HG03571 (cell line): ENCODE measurements around the gene TPSAB1.
"Not testable (repeated sequence)": the region's sequence is repeated elsewhere in the genome, so short reads cannot be mapped to it uniquely, and the experiment has no call there.

Source experiments
- ATAC-seq: cut with Tn5 transposase; IDR thresholded peaks from one replicate; pipeline ENCODE4 v1.9.1; 2021; ENCODE audit not compliant: unreplicated experiment

Gene TPSAB1

DNA sequence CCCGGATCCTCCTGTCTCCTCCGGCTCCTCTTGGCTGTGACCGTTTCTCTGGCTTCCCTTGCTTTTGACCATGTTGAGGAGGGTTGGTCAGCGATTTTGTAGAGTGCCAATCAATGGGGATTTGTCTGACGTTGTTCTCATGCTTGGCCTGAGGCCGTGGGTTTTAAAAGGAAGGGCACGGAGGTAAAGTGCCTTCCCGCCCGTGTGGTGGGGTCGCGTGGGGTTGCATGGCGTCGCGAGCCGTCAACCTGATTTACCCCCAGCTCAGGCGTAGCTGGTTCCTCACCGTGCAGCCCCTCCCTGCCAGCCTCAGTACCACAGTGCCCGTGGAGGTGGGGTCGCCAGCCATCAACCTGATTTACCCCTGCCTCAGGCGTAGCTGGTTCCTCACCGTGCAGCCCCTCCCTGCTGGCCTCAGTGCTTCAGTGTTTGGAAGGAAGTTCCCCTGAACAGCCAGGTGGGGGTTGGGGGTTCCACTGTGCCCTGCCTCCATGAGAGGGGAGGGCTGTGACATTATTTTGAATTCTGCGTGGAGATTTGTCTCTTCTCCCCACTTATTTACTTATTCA, 5.0 kb downstream of the TPSAB1 start:
- ATAC-seq: no peak

DNA sequence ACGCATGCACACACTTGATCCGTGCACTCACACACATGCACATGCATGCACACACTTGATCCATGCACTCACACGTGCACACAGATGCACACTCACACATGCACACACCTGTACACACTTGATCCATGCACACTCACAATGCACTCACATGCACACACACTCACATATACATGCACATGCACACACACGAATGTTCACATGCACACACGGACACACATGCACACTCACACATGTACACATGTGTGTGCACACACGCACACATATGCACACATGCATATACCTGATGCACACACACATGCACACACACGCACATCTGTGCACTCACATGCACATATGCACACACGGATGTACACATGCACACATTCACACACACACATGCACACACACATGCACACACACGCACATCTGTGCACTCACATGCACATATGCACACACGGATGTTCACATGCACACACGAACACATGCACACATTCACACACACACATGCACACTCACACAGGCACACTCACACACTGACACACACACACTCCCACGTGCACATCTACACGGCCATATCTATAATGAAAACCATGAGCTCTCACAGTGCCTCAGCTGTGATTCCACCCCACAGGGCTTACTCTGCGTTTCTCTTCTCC, 7.5 kb downstream of the TPSAB1 start:
- ATAC-seq: not testable (repeated sequence)

DNA sequence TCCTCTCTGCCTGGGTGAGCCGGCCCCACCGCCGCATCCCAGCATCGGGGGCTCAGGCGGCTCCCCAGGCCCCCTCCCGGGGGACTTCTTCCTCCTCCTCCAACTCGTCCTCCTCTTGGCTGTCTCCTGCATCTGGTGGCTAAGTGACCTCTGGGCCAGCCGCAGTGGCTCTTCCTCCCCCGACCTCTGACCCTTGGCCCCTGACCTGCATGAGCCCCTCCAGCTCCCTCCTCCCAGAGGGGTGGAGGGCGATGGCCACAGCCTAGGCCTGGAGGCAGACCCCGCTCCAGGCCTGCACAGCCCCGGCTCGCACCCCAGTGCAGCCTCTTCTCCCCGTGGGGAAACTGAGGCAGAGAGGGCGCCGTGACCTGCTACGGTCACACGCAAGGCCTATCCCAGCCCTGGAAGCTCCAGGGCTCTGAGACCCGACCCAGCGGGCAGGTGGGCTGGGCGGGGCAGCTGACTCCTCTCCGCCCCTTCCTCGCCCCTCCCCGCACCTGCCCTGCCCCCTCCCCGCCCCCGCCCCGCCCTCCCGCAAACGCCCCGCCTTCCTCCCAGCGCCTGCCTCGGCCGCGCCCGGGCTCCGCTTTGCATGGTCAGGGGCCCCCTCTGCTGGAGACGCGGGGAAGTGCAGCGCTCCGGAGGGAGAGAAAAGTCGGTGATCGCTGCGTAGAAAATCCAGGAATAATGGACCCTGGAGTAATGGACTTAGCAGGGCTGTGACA, 8.7 kb downstream of the TPSAB1 start:
- ATAC-seq: not testable (repeated sequence)

DNA sequence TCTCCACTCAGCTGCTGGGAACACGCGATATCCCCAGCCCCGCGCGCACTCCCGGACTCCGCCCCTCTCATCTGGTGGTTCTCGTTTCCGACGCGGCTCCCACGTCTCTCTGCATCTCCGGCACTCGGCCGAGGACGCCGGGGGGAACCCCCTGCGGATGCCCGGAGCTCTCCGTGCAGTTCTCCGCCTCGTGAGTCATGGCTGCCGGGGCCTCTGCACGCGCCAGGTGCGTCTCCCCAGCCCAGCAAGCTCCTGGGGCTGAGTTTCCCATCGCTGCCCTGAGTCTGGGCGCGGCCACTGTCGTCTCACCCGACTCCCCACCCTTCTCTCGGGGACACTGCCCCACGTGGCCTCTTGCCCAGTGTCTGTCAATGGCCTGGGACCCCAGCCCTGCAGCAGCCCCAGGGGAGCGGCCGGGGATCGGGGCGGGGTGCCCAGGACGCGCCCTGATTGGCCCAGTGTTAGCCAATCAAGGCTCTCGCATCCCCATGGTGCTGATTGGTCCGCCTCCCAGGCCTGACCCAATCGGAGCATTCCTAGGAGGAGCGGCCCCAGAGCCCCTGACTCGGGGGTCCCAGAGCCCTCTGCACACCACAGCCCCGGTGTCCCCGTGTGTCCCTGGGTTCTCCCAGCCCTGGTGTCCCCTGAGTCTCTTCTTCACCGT, 13.3 kb downstream of the TPSAB1 start:
- not testable (repeated sequence) for ATAC-seq

DNA sequence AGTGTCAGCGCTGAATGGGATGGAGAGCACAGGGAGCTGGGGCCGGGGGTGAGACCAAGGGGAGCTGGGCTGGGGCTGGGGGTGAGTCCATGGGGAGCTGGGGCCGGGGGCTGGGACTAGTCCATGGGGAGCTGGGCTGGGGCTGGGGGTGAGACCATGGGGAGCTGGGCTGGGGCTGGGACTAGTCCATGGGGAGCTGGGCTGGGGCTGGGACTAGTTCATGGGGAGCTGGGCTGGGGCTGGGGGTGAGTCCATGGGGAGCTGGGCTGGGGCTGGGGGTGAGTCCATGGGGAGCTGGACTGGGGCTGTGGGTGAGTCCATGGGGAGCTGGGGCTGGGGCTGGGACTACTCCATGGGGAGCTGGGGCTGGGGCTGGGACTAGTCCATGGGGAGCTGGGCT, 14.3 kb downstream of the TPSAB1 start:
- not testable (repeated sequence) for ATAC-seq

DNA sequence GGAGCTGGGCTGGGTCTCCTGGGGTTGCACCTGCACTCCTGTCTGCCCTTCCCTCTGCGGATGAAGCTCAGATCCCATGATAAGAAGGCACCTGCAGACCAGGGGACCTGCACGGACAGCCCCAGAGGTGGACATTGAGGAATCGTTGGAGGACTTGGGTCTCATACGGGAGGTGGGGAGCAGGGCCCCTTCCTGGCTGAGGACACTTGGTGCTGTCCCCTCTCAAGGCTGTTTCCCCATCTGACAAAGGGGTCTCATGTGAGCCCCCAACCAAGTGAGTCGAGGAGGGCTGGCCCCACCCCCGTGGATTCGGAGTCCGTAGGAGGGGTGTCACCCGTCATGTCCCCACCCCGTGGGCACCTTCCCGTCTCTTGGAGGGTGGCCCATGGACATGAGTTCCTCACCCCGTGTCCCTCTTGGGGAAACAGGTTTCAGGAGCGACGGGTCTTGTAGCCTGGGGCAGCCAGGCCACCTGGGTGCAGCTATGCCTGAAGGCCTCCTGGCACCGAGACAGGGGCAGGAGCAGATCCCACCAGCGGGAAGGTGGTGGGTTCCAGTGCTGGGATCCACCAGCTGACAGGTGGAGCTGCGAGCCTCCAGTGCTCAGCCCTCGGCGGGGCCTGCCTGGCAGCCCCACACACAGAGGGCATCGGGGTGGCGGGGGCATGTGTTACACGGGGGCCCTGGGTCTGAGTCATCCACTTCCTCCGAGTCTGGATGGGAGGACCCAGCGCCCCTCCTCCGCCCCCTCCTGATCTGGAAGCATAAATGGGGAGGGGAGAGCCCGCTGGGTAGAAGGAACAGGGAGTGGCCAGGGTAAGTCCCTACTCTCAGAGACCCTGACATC, 15.0 kb downstream of the TPSAB1 start, which contains the start of gene TPSD1:
Gene TPSD1 (plus strand): TSS at position 794 of the 847 bp plus-strand sequence. CDS start 212 bp downstream, outside the sequence.
- ATAC-seq: not testable (repeated sequence)

DNA sequence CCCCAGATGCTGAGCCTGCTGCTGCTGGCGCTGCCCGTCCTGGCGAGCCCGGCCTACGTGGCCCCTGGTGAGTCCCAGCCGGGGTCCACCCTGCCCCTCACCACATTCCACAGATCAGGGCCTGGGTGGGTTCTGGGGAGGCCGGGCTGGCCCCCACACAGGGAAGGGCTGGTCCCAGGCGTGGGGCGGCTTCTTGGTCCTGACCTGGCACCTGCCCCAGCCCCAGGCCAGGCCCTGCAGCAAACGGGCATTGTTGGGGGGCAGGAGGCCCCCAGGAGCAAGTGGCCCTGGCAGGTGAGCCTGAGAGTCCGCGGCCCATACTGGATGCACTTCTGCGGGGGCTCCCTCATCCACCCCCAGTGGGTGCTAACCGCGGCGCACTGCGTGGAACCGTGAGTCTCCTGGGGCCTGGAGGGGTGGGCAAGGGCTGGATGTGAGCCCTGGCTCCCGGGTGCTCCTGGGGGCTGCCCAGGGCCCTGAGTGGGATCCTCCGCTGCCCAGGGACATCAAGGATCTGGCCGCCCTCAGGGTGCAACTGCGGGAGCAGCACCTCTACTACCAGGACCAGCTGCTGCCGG, 15.9 kb downstream of the TPSAB1 start:
- not testable (repeated sequence) for ATAC-seq

DNA sequence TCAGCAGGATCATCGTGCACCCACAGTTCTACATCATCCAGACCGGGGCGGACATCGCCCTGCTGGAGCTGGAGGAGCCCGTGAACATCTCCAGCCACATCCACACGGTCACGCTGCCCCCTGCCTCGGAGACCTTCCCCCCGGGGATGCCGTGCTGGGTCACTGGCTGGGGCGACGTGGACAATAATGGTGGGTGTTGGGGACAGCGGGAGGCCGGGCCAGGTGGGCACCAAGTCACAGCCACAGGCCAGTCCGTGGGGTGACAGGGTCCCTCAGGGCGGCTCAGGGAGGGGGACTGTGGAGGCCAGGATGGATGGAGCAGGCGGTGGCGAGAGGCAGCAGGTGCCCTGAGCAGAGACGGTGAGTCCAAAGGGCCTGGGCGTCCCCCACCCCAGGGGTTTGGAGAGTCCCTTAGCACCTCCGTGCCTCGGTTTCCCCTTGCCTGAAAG, 16.4 kb downstream of the TPSAB1 start:
- ATAC-seq: no peak

DNA sequence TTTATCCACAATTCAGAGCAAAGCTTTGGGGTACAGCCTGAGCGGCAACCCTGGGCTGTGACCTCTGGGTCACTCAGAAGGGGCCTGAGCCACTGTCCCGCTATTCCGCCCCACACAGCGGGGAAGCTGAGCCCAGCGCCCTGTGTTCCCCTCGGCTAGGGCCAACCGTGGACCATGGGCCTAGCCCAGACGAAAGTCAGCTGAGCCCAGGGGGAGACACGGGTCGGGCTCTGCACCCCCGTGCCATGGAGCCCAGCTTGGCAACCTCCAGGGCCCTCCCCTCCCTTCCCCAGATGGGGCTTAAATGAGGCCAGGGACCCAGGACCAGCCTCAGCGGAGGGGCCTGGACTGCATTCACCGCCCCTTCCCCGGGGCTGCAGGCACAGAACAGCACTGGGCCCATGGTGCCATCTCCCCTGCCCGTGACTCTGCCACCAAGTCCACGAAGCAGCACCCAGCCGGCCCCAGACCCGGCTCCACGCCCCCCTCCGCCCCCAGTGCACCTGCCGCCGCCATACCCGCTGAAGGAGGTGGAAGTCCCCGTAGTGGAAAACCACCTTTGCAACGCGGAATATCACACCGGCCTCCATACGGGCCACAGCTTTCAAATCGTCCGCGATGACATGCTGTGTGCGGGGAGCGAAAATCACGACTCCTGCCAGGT, 17.2 kb downstream of the TPSAB1 start:
- ATAC-seq: no peak

DNA sequence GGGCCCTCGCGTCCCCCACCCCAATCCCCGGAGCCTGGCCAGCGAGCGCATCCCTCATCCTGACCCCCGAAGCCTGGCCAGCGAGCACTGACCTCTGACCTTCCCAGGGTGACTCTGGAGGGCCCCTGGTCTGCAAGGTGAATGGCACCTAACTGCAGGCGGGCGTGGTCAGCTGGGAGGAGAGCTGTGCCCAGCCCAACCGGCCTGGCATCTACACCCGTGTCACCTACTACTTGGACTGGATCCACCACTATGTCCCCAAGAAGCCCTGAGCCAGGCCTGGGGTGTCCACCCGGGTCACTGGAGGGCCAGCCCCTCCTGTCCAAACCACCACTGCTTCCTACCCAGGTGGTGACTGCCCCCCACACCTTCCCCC, 17.7 kb downstream of the TPSAB1 start:
- no peak for ATAC-seq

DNA sequence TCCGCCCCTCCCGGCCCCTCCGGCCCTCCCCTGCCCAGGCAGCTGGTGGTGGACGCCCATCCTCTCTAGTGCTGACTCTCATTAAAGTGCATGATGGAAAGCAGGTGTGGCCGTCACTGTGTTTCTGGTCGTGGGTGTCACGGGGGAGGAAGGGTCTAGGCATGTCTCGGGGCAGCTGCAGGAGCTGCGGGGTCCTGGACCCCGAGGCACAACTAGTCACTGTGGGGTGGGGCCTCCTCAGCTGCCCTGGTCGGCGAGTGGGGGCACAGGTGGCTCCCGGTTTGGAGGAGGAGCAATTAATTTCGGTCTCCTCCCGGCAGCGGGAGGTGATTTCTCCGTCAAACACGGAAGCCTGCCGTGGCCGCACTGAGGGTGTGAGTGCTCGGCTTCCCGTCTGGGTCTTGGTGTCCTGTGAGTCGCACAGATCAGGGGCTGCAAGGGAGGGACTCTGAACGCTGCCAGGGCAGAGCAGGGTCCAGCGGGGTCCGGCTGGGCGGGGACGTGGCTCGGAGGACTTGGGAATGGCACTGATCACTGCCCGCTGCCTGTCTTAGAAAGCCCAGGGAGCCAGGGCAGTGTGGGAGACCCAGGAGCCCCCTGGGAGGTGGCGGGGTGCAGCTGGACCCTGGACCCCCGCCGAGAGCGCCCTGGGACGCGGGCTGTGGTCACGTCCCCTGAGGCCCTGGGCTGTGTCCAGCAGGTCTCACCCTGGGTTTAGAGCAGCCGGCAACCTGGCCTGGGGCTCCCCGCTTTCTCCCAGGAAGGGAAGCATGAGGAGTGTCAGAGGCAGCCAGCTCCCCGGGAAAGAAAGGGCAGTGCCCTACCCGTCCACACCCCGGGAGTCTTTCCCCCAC, 18.6 kb downstream of the TPSAB1 start:
- no peak for ATAC-seq

DNA sequence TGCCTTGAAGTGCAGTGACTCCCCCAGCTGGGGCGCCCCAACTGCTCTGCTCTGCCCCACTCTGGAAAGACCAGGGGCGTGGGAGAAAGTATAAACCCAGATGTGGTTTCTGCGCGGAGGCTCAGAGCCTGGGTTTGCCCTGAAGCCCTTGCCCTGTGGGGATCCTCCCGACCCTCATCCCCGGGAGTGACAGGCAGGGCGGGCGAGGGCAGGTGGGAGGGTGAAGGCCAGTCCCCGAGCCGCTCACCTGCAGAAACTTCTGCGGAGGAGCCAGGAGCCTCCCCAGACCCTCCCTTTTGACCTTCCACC, 19.2 kb downstream of the TPSAB1 start:
- ATAC-seq: no peak

DNA sequence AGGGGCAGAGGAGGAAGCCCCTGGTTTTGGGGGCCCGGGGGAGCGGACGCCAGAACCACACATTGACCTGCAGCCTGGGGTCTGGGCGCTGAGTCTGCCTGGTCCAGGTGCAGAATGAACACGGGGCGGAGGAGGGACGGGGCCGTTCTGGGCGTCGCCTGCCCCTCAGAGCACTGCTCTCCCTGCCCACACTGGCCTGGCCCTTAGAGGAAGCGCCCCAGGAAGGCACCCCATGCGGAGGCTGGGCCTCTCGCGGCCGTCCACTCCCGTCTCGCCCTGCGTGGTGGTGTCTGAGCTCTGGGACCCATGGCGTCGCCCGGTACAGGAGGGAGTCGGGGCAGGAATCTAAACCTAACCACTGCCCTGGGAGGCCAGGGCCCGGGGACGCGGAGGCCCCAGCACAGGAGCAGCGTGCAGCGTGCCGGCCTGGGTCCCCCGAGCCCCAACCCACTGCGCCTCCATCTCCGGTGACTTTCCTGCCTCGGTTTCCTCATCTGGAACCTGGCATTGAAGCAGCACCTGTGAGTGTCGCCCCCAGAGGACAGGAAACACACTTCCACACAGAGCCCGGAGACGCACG, 19.7 kb downstream of the TPSAB1 start:
- no peak for ATAC-seq

DNA sequence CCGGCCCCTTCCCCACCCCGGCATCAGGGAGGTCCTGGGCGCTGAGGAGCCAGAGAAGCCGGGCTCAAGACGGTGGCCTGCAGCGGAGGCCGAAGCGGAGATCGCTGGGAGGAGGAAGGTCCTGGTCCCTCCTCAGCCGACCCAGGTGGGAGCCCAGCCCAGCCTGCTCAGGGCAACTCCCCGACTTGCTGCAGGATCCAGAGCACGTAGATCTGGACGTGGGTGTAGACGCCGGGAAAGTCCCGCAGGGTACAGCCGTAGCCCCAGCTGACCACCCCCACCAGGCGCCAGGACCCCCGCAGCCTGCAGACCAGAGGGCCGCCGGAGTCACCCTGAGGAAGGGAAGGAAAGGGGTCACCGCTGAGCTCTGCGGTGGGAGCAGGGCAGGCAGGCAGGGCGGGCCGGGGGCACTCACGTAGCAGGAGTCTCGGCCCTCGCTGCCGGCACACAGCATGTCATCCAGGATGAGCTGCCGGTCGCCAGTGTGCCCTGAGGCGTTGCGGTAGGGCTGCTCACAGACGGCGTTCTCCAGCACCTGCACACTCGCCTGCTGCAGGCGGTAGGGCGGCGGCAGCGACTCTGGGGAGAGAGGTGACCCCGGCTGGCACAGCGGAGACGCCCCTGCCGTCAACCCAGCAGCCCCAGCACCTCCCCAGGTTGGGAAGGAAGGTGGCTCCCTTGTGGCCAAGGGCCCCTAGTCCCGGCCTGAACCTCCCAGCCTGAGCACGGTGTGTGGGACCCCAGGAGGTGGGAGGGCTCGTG, 20.8 kb downstream of the TPSAB1 start:
- ATAC-seq: no peak

DNA sequence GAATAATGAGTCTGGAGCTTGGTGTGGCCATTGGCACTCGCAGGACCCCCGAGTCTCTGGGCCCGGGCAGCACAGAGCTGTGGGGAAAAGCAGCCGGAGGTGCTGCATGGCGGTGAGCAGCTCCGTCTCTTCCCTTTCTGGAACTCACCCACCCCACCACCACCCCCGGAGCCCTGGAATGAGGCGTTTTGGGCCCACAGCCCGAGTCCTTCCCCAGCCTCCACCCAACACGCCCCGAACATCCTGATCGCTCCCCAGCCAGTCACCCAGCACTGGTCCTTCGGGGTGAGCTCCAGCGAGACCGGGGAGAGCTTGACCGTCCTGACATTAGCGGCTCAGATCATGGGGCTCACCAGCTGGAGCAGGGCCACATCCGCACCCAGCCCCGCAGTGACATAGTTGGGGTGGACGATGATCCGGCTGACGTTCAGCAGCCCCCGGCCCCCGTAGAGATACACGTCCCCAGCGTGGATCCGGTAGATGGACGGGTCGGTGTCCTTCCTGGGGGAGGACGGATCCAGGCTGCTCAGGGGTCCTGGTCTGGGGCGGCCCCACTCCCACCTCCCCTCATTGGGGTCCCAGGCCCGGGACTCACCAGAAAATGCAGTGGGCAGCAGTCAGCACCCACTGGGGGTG, 21.8 kb downstream of the TPSAB1 start:
- ATAC-seq: no peak

DNA sequence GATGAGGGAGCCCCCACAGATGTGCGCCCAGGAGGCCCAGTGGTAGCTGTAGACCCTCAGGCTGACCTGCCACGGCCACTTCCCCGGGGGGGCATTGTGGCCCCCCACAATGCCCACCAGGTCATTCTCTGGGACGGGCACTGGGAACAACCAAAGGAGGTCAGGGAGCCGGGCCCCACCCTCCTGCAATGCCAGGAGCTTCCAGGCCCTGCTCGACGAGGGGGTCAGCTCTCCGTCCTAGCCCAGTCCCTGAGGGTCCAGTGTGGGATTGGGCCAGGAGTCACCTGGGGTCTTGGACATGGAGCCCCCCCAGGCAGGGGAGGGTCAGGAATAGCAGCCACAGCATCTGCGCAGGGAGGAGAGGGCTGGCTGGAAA, 22.3 kb downstream of the TPSAB1 start:
- no peak for ATAC-seq

DNA sequence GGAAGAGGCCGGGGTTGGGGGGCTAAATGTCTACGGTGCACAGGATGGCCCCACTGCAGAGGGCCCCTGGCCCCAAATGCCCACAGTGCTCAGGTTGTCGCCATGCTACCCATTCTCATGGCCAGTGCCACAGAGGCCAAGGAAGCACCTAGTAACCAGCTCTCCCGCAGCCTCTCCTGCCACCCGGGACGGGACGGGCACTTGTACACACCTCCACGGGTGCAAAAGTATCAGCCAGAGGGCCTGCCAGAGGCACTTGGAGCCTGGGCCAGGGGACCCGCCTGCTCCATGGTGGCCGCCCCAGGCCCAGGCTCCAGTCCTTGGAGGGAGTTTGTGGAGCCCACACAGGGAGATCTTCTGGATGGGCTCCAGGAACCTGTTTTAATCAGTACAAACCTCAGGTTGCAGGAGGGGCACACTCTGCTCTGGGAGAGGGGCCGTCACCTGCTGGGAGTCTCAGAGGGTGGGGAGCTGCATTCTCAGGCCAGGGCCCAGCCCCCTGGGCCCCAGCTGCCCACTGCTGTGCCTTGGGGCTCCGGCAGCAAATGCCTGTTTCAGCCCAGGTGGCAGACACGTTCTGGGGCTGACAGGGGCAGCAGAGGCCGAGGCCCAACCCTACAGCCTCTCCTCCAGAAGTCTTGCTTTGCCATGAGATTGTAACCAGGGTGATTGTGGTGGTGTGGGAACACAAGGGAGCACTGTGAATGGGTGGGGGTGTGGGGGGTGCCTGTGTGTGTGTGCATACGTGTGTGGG, 23.3 kb downstream of the TPSAB1 start:
- ATAC-seq: no peak
